GM12892 (cell line): ENCODE data around the gene MYO1E.
A peak's percentile ranks its signal among the peaks of the same experiment; 100 is the strongest.
"Not testable (repeated sequence)": the region's sequence is repeated elsewhere in the genome, so short reads cannot be mapped to it uniquely, and the experiment has no call there.

Source experiments
- DNase-seq: peaks from one replicate; pipeline ENCODE4 v3.0.0; 2011; ENCODE audit not compliant: insufficient read length
- FAIRE-seq: peaks from 2 replicates; lab custom pipeline; 2011; peaks lifted over from hg19 to GRCh38; lab: Jason Lieb, UNC
- POLR2A ChIP-seq: IDR thresholded peaks from 2 replicates; pipeline ENCODE4 v1.6.1; 2011; ENCODE audit warnings: low read depth, low read length, control low read depth
- POLR2AphosphoS5 ChIP-seq: IDR thresholded peaks from 2 replicates; pipeline ENCODE4 v1.6.1; 2011; ENCODE audit warnings: low read depth, low read length, control low read depth
- TAF1 ChIP-seq: IDR thresholded peaks from 2 replicates; pipeline ENCODE4 v1.6.1; 2011; ENCODE audit warnings: low read depth, mild to moderate bottlenecking, control low read depth, low read length, borderline replicate concordance

Gene MYO1E

GRCh38 chr15:59131456-59131855 is 241.2 kb downstream of the MYO1E start:
- FAIRE-seq (no peak), DNase-seq (no peak)
- no peak for TF ChIP-seq POLR2A

GRCh38 chr15:59127255-59127654 is 245.4 kb downstream of the MYO1E start:
- FAIRE-seq, DNase-seq: not testable (repeated sequence)

- FAIRE-seq, DNase-seq: not testable (repeated sequence)
These were observed 247.0 kb downstream of the MYO1E start for GRCh38 chr15:59125683-59126082.

GRCh38 chr15:59124261-59124660 is 248.4 kb downstream of the MYO1E start:
- FAIRE-seq = no peak
- no peak for DNase-seq
- no peak for TF ChIP-seq TAF1
- TF ChIP-seq POLR2A = no peak; the same call in none of the 2 replicates
- no peak; the same call in 1 of the 2 replicates for TF ChIP-seq POLR2AphosphoS5

GRCh38 chr15:59120937-59121336 is 251.7 kb downstream of the MYO1E start:
- FAIRE-seq (no peak), DNase-seq (no peak)
- no peak for TF ChIP-seq TAF1
- TF ChIP-seq POLR2AphosphoS5 = no peak
- TF ChIP-seq POLR2A = no peak

GRCh38 chr15:59119625-59120024 is 253.0 kb downstream of the MYO1E start:
- TF ChIP-seq POLR2AphosphoS5 = no peak
- no peak for TF ChIP-seq POLR2A
- no peak for TF ChIP-seq TAF1
- no peak for FAIRE-seq

GRCh38 chr15:59116771-59117170 is 255.9 kb downstream of the MYO1E start:
- no peak for FAIRE-seq
- no peak for TF ChIP-seq TAF1
- no peak for TF ChIP-seq POLR2A
- no peak for DNase-seq

More at GRCh38 chr15:59119625-59120024, 253.0 kb downstream of the MYO1E start:
- no peak for DNase-seq

GRCh38 chr15:59116141-59116540 is 256.5 kb downstream of the MYO1E start:
- no peak for FAIRE-seq
- TF ChIP-seq POLR2AphosphoS5 (no peak), POLR2A (no peak)
- no peak for DNase-seq

GRCh38 chr15:59115047-59115446 is 257.6 kb downstream of the MYO1E start:
- no peak for TF ChIP-seq TAF1
- no peak for TF ChIP-seq POLR2A
- no peak for TF ChIP-seq POLR2AphosphoS5
- FAIRE-seq (no peak), DNase-seq (no peak)

GRCh38 chr15:59111251-59111650 is 261.4 kb downstream of the MYO1E start:
- DNase-seq = no peak
- TF ChIP-seq TAF1 (no peak), POLR2AphosphoS5 (no peak), POLR2A (no peak)
- no peak for FAIRE-seq

- DNase-seq (no peak), FAIRE-seq (no peak)
- TF ChIP-seq POLR2AphosphoS5 (no peak), POLR2A (no peak)
These were observed 266.8 kb downstream of the MYO1E start for GRCh38 chr15:59105854-59106253.

- TF ChIP-seq POLR2A = peak; percentile 89
- 0 out of 2 replicates have a peak, but pooled peaks have one; percentile 55 for TF ChIP-seq TAF1
- peak; percentile 93 for TF ChIP-seq POLR2AphosphoS5
- peak; percentile 86 for DNase-seq
- FAIRE-seq = peak; percentile 96
These were observed 267.5 kb downstream of the MYO1E start, which contains the start of gene CCNB2 for GRCh38 chr15:59104912-59105732. Gene CCNB2, plus strand, starts transcription at chr15:59105146. Its CDS starts 123 bp downstream, at chr15:59105269.

GRCh38 chr15:59104602-59104911 is 268.1 kb downstream of the MYO1E start:
- no peak for DNase-seq
- TF ChIP-seq TAF1 = no peak
- TF ChIP-seq POLR2AphosphoS5 = no peak
- TF ChIP-seq POLR2A = no peak
- no peak for FAIRE-seq

GRCh38 chr15:59099162-59099685 is 273.4 kb downstream of the MYO1E start:
- FAIRE-seq (no peak), DNase-seq (no peak)
- no peak for TF ChIP-seq POLR2AphosphoS5
- TF ChIP-seq POLR2A = no peak
- TF ChIP-seq TAF1 = no peak
